ENCODE data around the gene RPN2.

The RPN2 gene

DNA sequence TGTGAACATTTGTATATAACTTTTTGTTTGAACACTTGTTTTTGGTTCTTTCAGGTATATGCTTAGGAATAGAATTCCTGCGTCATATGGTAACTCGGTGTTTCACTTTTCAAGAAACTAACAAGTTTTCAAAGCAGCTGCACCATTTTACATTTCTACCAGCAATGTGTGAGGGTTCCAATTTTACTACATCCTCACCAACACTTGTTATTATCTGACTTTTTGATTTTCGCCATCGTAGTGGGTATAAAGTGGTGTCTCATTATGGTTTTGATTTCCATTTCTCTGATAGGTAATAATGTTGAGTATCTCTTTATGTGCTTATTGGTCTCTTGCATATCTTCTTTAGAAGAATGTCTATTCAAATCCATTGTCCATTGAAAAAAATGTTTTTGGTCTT is 39.8 kb downstream of the RPN2 start:
- DNase-seq (ENCODE audit: low read depth): no peak

DNA sequence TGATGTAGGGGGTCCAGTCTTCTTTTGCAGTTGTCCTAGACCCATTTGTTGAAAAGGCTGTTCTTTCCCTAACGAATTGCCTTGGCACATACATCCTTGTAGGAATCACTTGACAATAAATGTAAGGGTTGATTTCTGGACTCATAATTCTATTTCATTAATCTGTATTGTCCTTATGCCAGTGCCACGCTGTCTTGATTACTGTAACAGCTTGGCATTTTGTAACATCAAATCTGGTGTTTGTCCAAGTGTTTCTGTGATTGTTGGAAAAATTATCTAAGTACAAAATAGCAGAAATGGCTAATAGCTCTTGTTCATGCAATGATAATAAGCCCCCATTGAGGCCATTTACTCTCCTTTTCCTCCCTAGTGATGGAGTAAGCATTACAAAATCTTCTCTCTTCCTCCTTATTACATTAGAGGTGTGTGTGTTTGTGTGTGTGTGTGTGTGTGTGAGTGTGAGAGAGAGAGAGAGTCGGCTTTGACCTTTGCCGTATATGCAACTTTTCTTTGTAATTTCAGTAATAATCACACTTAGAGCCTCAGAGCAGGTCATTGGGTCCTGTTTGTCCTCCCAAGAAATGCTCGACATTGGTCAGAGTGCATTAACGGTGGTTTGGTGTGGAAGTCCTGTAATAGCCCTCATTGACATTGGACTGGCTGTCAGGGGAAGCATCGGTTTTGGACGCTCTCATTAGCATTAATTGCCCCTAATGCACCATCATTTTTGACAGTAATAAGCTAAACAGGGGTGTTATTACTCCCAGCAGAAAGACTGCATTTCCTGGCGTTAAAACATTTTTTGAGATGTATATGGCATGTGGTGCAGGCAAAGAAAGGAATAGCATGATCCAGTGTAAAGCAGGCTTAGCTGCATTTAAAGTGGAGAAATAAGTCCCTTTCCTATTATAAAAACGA is 40.9 kb downstream of the RPN2 start:
- DNase-seq (ENCODE audit: low read depth): no peak

DNA sequence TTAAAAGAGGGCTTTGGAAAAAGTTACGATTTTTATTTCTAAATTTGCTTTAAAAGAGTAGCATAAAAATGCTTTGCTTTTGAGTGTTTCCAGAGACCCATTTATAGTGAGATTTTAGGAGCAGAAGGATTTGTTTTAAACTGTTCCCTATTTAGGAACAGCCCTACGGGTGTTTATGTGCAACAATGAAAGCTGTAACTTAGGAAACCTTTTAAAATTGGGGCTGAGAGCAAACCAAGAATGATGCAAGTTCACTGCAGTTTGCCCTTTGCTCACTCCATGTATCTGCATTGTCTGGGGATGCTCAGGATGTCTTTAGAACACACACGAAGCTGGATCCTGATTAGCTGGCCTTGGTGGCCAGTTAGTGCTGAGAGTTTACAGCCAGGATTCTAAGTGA is 41.6 kb downstream of the RPN2 start:
- DNase-seq (ENCODE audit: low read depth): no peak

DNA sequence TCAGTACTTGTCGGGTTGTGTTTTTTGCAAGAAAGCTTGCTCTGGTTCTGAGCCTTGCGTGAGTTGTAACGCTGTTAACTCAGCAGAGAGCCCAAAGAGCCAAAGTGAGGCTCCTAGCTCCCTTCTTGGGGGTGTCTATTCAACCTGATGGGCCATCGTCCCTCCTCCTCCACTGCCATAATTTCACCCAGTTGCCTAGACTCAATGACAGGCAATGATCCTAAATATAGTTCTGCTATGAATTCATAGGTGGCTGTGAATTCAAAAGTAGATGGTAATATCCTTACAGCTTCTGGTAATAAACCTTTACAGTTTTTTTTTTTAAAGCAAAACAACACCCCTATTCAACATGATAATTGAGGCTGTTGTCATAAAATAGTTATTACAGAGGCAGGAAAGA is 43.0 kb downstream of the RPN2 start:
- no peak for DNase-seq (ENCODE audit: low read depth)

DNA sequence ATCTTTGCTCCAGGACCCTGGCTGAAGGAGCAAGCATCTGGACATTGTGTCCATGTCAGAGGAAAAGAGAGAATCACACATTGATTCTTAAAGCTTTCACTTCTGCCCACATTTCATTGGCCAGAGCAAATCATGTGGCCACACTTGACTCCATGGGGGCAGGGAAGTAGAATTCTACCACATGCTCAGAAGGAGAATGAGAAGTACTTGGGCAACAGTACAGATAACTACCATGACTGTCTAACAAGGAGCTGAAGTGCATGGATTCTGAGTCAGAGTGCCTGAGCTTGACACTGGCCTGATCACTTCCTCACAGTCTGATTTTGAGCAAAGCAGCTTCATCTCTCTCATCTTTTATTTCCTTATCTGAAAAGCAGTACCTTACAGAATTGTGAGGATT is 43.9 kb downstream of the RPN2 start:
- no peak for DNase-seq (ENCODE audit: low read depth)

DNA sequence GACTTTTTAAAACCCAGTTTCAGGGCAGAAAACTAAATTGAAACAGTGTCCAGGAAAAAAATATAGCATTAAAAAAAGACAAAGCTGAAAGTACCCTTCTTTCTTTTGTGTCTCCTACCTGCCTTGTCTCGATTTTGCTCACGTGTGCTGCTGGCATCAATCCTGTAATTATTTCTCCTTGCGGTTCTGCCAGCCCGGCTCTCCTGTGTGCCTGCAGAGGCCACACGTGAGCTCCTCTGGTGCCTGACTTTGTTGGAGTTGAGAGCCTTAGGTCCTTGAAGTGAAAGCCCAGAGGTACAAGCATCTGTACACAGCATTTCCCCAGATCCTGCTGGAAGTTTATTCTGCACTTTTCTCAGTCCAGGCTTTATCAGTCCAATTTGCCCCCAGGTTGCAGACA is 46.0 kb downstream of the RPN2 start:
- DNase-seq (ENCODE audit: low read depth): no peak

DNA sequence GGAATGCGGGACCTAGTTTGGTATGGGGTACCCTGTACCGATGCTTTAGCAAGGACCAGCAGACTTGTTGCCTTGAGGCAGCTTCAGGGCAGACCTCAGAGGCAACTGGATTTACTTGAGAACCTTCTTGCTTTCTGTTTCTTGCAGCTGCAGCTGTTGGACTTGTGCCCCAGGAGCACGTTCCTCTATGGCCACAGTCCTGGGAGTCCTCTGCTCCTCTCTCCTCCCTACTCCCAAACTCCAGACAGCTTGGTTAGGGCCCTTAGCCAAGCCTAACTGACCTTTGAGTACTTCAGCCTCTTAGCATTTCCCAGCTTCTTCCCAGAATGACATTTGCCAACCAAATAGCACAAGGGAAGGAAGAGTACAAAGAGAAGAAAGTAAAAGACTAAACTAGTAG is 47.8 kb downstream of the RPN2 start:
- DNase-seq (ENCODE audit: low read depth): no peak

DNA sequence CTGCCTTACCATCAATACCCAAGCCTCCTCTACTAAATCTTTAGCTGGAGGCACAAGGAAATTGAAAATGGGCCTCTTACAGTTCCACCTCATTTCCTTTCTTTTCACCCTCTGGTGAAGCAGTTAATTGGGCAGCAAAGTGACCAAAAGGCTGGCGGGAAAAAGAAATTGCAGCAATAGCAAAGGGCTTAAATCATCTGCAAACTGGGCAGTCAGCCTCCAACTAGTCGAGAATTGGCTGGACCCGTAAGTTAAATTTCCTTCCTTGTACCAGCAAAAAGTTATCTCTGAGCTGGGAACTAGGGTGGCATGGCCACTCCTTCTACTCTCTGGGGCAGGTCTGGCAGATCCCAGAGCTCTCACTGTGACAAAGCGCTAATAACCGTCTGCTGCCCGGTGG is 49.0 kb downstream of the RPN2 start:
- no peak for DNase-seq (ENCODE audit: low read depth)

DNA sequence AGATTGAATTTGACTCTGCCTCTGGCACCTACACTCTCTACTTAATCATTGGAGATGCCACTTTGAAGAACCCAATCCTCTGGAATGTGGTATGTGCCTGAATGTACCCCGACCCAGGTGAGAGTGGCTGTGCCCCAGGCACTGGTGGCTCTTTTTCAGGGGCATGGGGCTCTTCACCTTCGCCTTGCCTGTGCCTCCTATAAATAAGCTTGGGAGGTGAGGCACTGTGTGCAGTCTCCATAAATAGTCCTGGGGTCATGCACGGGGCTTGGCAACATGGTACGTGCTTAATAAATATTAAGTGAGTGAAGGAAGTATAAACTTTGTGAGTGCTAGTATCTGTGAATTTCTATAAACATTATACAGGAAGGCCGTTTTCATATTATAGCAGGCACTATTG is 49.5 kb downstream of the RPN2 start:
- no peak for DNase-seq (ENCODE audit: low read depth)

DNA sequence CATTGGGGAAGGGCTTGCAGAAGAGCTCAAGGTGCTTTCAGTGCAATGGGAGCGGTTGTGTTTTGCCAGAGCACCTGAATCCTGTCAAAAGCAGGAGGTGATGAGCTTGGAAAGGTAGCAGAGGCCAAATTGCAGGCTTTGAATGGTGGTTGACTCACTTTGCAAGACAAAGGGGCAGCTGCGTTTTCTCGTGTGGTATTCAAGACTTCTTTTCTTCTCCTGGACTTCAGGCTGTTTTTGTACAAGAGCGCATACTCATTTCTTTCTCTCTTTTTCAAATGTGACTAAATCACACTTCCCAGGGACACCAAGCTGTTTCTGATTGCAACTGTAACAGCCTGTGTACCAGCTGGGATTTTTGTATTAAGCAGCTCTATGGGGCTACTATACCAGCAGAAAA is 50.2 kb downstream of the RPN2 start:
- no peak for DNase-seq (ENCODE audit: low read depth)

DNA sequence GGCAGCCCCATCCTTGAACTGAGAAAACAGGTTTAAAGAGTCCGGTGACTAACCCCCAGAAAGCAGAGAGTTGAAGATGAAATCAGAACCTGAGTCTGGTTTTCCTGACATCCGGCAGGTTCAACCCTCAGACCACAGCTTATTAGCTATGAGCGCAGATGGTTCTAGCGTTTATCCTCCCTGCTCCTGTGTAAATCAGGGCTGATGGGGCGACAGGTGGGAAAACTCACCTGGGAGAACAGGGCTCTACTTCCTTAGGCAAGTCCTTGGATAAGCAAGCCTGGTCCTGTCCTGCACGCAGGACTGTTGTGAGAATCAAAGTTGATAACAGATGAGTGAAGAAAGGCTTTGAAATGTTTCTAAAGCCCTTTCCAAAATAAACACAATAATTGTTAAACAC is 51.1 kb downstream of the RPN2 start:
- no peak for DNase-seq (ENCODE audit: low read depth)

DNA sequence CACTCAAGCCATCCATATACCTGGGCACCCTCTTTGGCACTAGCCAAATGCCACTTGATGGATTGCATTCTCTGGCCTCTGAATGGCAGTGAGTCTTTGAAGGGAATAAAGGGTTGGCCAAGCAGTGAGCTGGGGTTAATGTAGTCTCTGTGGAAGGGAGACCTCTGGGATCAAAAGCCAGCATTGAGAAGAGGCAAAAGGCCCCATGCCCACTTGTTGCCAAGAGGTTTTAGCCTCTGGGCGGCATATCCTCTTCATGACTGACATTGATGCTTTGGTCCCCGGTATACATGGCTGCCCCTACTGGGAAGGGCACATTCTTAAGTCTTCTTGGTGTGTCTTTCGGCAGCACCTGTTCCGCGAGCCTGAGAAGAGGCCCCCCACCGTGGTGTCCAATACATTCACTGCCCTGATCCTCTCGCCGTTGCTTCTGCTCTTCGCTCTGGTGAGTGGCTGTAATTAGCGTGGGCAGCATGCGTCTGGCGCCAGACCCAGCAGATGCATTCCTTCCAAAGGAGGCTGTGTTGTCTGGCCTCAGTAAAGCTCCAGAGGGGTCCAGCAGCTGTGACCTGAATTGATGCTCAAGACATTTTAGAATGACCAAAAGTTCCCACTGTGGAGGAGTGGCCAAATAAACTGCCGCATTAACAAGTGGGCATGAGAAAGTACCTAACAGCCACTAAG is 53.0 kb downstream of the RPN2 start:
- DNase-seq (ENCODE audit: low read depth): no peak

DNA sequence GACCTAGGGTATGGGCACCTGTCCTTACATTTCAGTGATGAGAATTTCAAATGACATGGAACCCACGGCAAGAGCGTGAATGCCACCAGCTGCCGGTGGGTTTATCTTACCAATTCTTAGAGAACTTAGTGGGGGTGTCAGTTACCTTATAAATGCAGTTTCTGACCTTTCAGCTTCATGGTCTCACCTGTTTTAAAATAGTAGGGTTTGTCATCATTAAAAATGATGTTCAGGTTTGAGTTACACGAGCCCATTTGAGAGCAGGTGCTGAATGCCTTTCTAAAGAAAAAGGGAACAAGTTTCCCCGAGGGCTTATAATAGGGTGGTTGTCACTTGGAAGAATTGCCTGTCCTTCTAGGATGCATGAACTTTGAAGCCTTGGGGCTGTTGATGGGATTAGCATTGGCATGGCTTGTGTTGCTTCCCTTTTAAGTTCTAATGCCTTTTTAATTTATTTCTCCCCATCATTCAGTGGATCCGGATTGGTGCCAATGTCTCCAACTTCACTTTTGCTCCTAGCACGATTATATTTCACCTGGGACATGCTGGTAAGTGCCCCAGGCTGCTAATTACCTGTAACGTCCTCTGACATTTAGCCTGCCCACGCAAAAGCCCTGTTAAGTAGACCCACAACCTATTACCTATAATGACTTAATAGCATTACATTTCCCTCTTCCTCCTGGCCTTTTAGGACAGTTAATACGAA is 54.6 kb downstream of the RPN2 start:
- DNase-seq (ENCODE audit: low read depth): no peak

DNA sequence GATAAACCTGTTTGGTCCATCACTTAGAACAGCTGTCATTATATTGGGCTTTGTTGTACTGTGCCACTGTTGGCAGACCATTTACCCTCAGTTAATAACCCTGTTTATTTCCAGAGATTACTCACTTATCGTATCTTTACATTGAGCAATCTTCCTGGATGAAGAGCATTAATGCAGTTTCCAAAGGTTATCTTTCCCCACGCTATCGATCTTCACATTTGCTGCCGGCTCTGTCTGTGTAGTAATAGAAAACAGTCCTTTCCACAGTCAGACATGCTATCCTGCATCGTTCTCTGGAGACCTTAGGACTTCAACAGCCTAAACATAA is 55.1 kb downstream of the RPN2 start:
- no peak for DNase-seq (ENCODE audit: low read depth)

DNA sequence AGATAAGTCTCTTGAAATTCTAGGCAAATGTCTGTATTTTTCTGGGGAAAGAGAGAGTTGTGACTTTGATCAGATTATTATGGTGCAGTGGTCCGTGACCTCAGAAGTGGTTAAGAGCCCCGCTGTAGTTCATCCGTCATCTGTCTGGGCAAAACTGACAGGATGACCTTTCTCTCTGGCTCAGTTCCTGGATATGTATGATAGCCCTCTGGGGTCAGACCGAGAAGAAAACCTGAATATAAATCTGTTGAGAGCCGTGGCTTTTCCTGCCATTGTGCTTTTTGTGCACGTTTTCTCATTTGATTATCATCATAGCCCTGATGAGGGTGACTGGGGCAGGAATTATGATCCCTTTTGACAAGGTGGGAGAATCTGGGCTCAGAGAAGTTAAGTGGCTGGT is 55.9 kb downstream of the RPN2 start:
- DNase-seq (ENCODE audit: low read depth): no peak

DNA sequence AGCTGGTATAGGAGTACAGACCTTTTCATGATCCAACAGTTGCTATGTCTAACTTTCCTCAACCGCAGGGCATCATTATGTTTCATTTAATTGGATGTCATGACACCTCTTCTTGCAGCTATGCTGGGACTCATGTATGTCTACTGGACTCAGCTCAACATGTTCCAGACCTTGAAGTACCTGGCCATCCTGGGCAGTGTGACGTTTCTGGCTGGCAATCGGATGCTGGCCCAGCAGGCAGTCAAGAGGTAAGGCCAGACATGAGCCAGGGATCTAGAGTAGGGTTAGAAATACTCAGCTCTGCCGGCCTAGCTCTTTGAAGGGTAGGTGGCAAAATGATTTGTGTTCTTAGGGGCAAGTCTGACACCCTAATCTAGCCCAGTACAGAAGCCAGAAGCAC is 57.3 kb downstream of the RPN2 start:
- no peak for DNase-seq (ENCODE audit: low read depth)

DNA sequence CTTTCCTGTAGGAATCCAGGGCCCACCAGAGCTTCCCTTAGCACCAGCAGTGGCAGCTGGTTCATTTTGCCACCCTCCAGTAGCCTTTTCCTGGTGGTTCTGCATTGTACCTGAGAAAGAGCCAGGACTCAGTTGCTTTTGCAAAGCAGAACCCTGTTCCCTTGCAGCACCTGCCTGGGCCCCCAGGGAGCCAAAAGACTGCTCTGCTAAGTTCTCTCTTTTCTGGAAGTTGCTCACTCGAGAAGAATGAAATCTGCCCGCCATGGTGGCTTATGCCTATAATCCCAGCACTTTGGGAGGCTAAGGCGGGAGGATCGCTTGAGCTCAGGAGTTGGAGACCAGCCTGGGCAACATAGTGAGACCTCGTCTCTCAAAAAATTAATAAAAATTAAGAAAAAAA is 58.5 kb downstream of the RPN2 start:
- no peak for DNase-seq (ENCODE audit: low read depth)

DNA sequence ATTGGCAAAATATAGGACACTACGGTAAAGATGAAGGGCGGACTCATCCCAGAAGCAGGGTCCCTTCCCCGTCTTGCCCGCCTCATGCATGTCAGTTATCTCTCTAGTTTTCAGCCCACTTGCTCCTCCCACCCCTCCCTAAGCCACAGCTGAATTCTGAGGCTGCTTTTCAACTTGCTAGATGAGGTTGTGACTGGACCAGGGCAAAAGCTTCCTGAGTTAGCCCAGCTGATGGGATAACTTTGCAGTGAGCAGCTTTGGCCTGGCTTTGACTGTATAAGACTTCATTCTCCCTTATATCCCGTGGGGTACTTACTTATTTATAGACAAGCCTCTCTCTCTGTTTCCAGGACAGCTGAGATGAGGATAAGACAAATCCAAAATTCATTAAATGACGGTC is 59.3 kb downstream of the RPN2 start:
- DNase-seq (ENCODE audit: low read depth): no peak

DNA sequence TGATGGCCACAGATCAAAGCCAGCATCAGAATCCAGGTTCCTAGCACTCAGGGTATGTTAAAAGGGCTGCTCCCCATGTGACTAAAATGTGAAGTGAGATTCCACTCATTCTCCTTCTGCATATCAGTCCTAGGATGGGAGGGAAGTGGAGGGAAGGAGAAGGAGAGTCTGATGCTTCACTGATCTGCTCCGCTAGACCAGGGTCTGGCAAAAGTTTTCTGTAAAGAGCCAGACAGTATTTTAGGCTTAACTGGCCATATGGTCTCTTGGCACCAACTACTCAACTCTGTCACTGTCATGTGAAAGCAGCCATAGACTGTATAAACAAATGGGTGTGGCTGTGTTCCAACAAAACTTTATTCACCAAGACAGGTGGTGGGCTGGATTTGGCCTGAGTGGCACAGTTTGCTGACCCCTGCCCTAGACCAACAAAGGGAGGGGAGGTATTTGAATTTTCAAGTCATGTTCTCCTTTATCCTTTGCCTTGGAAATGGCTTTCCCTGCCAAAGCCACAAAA is 59.9 kb downstream of the RPN2 start:
- no peak for DNase-seq (ENCODE audit: low read depth)

DNA sequence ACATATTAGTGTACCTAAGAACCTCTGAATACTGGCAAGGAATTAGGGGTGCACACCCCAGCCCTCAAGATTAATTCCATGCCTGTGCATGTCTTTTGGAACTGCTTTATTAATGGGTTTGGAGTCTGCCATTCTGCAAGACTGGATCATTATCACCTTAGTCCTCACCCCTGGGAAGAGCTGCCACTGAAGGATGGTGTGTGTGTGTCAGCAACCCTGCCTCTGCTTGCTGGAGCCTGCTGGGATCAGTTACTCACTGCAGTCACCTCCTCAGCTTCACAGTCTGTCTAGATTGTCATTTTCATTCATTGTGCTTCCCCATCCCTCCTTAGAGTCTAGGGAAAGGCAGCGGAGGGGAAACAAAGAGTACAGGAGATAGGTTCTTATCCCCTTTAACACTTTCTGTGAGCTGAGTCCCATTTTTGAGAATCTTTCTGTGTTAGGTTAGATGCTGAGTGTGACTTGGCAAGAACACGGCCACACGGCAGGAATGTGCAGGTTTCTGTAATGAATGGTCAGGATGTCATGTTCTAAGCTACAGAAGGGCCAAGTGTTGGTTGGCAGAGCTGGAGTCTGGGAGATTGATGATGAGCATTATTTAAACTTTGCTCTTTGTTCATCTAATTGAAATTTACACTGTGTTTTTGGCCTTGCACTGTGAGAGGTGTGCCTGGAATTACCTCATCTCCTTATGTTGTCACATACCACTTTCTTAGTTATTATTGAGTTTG is 61.4 kb downstream of the RPN2 start:
- DNase-seq (ENCODE audit: low read depth): no peak

DNA sequence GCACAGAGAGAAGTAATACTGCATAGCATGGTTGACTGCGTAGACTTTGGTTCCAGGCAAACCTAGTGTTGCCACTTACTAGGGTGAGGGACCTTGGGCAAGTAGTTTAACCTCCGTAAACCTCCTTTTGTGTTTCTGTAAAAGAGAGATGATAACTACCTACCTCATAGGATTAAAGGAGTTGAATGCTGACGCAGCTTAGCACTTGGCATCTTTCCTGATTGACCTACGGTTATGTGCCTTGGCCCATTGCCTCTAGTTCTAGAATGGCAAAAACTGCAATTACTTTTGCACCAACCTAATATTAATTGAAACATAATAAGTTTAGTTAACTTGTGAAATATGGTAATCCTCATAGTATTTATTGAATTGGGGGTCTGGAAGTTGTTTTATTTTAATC is 63.4 kb downstream of the RPN2 start:
- DNase-seq (ENCODE audit: low read depth): no peak
